Measurements from ENCODE around the gene PTPRE.
A peak's percentile ranks its signal among the peaks of the same experiment; 100 is the strongest.

Gene PTPRE

GRCh38 chr10:127877116-127877515, 29.8 kb upstream of the PTPRE start:
- peaks cover 18% of the 10 kb centered on the region for H3K4me1 Mint-ChIP-seq
- no peak overlapping the region for H3K27ac Mint-ChIP-seq
- peaks cover 13% of the 10 kb centered on the region for H3K27me3 Mint-ChIP-seq
- H3K36me3 Mint-ChIP-seq, result no peaks in the 10 kb centered on the region
- no peak overlapping the region for H3K4me3 Mint-ChIP-seq
- H3K9me3 Mint-ChIP-seq, result no peaks in the 10 kb centered on the region
- ATAC-seq, result no peak

- no peaks in the 10 kb centered on the region for H3K9me3 Mint-ChIP-seq
- ATAC-seq, result no peak
- no peaks in the 10 kb centered on the region for H3K36me3 Mint-ChIP-seq
- no peak overlapping the region for H3K27ac Mint-ChIP-seq
- peaks cover 22% of the 10 kb centered on the region for H3K4me1 Mint-ChIP-seq
- H3K27me3 Mint-ChIP-seq, result peaks cover 7% of the 10 kb centered on the region
- no peak overlapping the region for H3K4me3 Mint-ChIP-seq
These were observed 29.2 kb upstream of the PTPRE start for GRCh38 chr10:127877699-127878098.

GRCh38 chr10:127878475-127879055, 28.3 kb upstream of the PTPRE start:
- H3K27ac Mint-ChIP-seq, result no peak overlapping the region
- no peak overlapping the region for H3K4me3 Mint-ChIP-seq
- H3K36me3 Mint-ChIP-seq, result no peaks in the 10 kb centered on the region
- H3K4me1 Mint-ChIP-seq, result peaks cover 21% of the 10 kb centered on the region
- H3K9me3 Mint-ChIP-seq, result no peaks in the 10 kb centered on the region
- no peaks in the 10 kb centered on the region for H3K27me3 Mint-ChIP-seq
- ATAC-seq, result no peak

- no peaks in the 10 kb centered on the region for H3K27me3 Mint-ChIP-seq
- H3K4me1 Mint-ChIP-seq, result peaks cover 20% of the 10 kb centered on the region
- H3K9me3 Mint-ChIP-seq, result no peaks in the 10 kb centered on the region
- H3K36me3 Mint-ChIP-seq, result no peaks in the 10 kb centered on the region
- H3K4me3 Mint-ChIP-seq, result no peak overlapping the region
- peak; percentile 47 for ATAC-seq
- no peak overlapping the region for H3K27ac Mint-ChIP-seq
These were observed 26.3 kb upstream of the PTPRE start for GRCh38 chr10:127880557-127880956.

GRCh38 chr10:127881262-127881661, 25.6 kb upstream of the PTPRE start:
- peaks cover 20% of the 10 kb centered on the region for H3K4me1 Mint-ChIP-seq
- no peak overlapping the region for H3K4me3 Mint-ChIP-seq
- H3K36me3 Mint-ChIP-seq, result no peaks in the 10 kb centered on the region
- H3K27ac Mint-ChIP-seq, result no peak overlapping the region
- no peaks in the 10 kb centered on the region for H3K27me3 Mint-ChIP-seq
- no peaks in the 10 kb centered on the region for H3K9me3 Mint-ChIP-seq
- ATAC-seq, result no peak

- no peak for ATAC-seq
- no peak overlapping the region for H3K27ac Mint-ChIP-seq
- peaks cover 20% of the 10 kb centered on the region for H3K4me1 Mint-ChIP-seq
- H3K36me3 Mint-ChIP-seq, result no peaks in the 10 kb centered on the region
- no peak overlapping the region for H3K4me3 Mint-ChIP-seq
- no peaks in the 10 kb centered on the region for H3K9me3 Mint-ChIP-seq
- peaks cover 5% of the 10 kb centered on the region for H3K27me3 Mint-ChIP-seq
These were observed 24.5 kb upstream of the PTPRE start for GRCh38 chr10:127882391-127882790.

- ATAC-seq, result no peak
- H3K36me3 Mint-ChIP-seq, result no peaks in the 10 kb centered on the region
- peaks cover 11% of the 10 kb centered on the region for H3K27me3 Mint-ChIP-seq
- H3K4me3 Mint-ChIP-seq, result no peak overlapping the region
- no peaks in the 10 kb centered on the region for H3K9me3 Mint-ChIP-seq
- H3K4me1 Mint-ChIP-seq, result peaks cover 20% of the 10 kb centered on the region
- H3K27ac Mint-ChIP-seq, result no peak overlapping the region
These were observed 24.0 kb upstream of the PTPRE start for GRCh38 chr10:127882801-127883459.

- Mint-ChIP-seq H3K27ac (no peak overlapping the region), H3K9me3 (no peaks in the 10 kb centered on the region), H3K36me3 (no peaks in the 10 kb centered on the region), H3K27me3 (peaks cover 17% of the 10 kb centered on the region), H3K4me1 (peaks cover 20% of the 10 kb centered on the region), H3K4me3 (no peak overlapping the region)
- no peak for ATAC-seq
These were observed 23.4 kb upstream of the PTPRE start for GRCh38 chr10:127883516-127883915.

GRCh38 chr10:127884501-127884900, 22.4 kb upstream of the PTPRE start:
- H3K27me3 Mint-ChIP-seq, result peaks cover 23% of the 10 kb centered on the region
- H3K4me1 Mint-ChIP-seq, result peaks cover 20% of the 10 kb centered on the region
- H3K27ac Mint-ChIP-seq, result no peak overlapping the region
- H3K36me3 Mint-ChIP-seq, result no peaks in the 10 kb centered on the region
- ATAC-seq, result no peak
- H3K9me3 Mint-ChIP-seq, result no peaks in the 10 kb centered on the region
- no peak overlapping the region for H3K4me3 Mint-ChIP-seq

- Mint-ChIP-seq H3K27ac (no peak overlapping the region), H3K36me3 (no peaks in the 10 kb centered on the region), H3K27me3 (peaks cover 23% of the 10 kb centered on the region), H3K4me3 (no peak overlapping the region), H3K9me3 (no peaks in the 10 kb centered on the region), H3K4me1 (peaks cover 8% of the 10 kb centered on the region)
- ATAC-seq, result no peak
These were observed 20.4 kb upstream of the PTPRE start for GRCh38 chr10:127886371-127887051.

GRCh38 chr10:127887541-127888415, 19.1 kb upstream of the PTPRE start:
- ATAC-seq, result no peak
- H3K27me3 Mint-ChIP-seq, result peaks cover 23% of the 10 kb centered on the region
- H3K4me1 Mint-ChIP-seq, result peaks cover 3% of the 10 kb centered on the region
- H3K4me3 Mint-ChIP-seq, result no peak overlapping the region
- no peaks in the 10 kb centered on the region for H3K36me3 Mint-ChIP-seq
- H3K9me3 Mint-ChIP-seq, result no peaks in the 10 kb centered on the region
- no peak overlapping the region for H3K27ac Mint-ChIP-seq

GRCh38 chr10:127888521-127889312, 18.2 kb upstream of the PTPRE start:
- Mint-ChIP-seq H3K27me3 (peaks cover 23% of the 10 kb centered on the region), H3K4me1 (no peaks in the 10 kb centered on the region), H3K9me3 (no peaks in the 10 kb centered on the region), H3K36me3 (no peaks in the 10 kb centered on the region), H3K4me3 (no peak overlapping the region), H3K27ac (no peak overlapping the region)
- no peak for ATAC-seq

GRCh38 chr10:127889605-127890195, 17.2 kb upstream of the PTPRE start:
- Mint-ChIP-seq H3K27ac (no peak overlapping the region), H3K4me3 (no peak overlapping the region), H3K27me3 (peaks cover 23% of the 10 kb centered on the region), H3K36me3 (no peaks in the 10 kb centered on the region), H3K4me1 (no peaks in the 10 kb centered on the region), H3K9me3 (no peaks in the 10 kb centered on the region)
- no peak for ATAC-seq

- H3K9me3 Mint-ChIP-seq, result no peaks in the 10 kb centered on the region
- ATAC-seq, result no peak
- H3K4me1 Mint-ChIP-seq, result no peaks in the 10 kb centered on the region
- no peak overlapping the region for H3K27ac Mint-ChIP-seq
- peaks cover 23% of the 10 kb centered on the region for H3K27me3 Mint-ChIP-seq
- H3K36me3 Mint-ChIP-seq, result no peaks in the 10 kb centered on the region
- H3K4me3 Mint-ChIP-seq, result no peak overlapping the region
These were observed 16.7 kb upstream of the PTPRE start for GRCh38 chr10:127890216-127890615.
